ENCODE measurements around the gene TAC3. TPM values are rescaled to one million over a fixed set of nuclear protein-coding genes. Genes with fewer than 3 reads are reported as not detected.
"Not testable (repeated sequence)": the region's sequence is repeated elsewhere in the genome, so short reads cannot be mapped to it uniquely, and the experiment has no call there.

TAC3 gene
- total RNA-seq, 2 experiments from 2014 or later, result not detected

GRCh38 chr12:56990648-56991318 is 25.5 kb downstream of the TAC3 start:
- no peaks in the 10 kb centered on the region for H3K9me3 Mint-ChIP-seq
- no peaks in the 10 kb centered on the region for H3K27me3 Mint-ChIP-seq
- H3K36me3 Mint-ChIP-seq, result no peaks in the 10 kb centered on the region
- DNase-seq, result no peak
- ChIA-PET CTCF (interaction anchor here (2.8 kb wide), 1 partner anchor 10 kb away, joined by 8 read pairs; no protein-coding TSS in a partner anchor), POLR2A (no interaction called here)
- intact Hi-C loops (cut with micrococcal nuclease), result no loop called here
- H3K4me1 Mint-ChIP-seq (ENCODE audit: low read depth), result peaks cover 9% of the 10 kb centered on the region
- H3K4me3 Mint-ChIP-seq, result no peak overlapping the region
- H3K27ac Mint-ChIP-seq, result no peak overlapping the region

- Mint-ChIP-seq H3K4me1 (ENCODE audit: low read depth) (peaks cover 9% of the 10 kb centered on the region), H3K27ac (no peak overlapping the region), H3K4me3 (no peak overlapping the region), H3K9me3 (no peaks in the 10 kb centered on the region), H3K36me3 (no peaks in the 10 kb centered on the region), H3K27me3 (no peaks in the 10 kb centered on the region)
- DNase-seq, result no peak
- intact Hi-C loops (cut with micrococcal nuclease), result no loop called here
- ChIA-PET POLR2A (no interaction called here), CTCF (interaction anchor here (1.7 to 4.9 kb wide), 3 partner anchors 11 to 231 kb away, joined by 8 to 80 read pairs (median 9); no protein-coding TSS in a partner anchor)
These were observed 26.3 kb downstream of the TAC3 start for GRCh38 chr12:56989861-56990610.

GRCh38 chr12:56988207-56988739 is 28.1 kb downstream of the TAC3 start:
- H3K4me1 Mint-ChIP-seq (ENCODE audit: low read depth), result peaks cover 9% of the 10 kb centered on the region
- DNase-seq, result no peak
- intact Hi-C loops (cut with micrococcal nuclease), result no loop called here
- ChIA-PET CTCF (interaction anchor here (0.6 to 4.9 kb wide), 28 partner anchors 8 to 325 kb away, joined by 3 to 80 read pairs (median 4); partner anchors contain the start of genes HSD17B6, LRP1, MYO1A and PRIM1), POLR2A (no interaction called here)
- H3K4me3 Mint-ChIP-seq, result no peak overlapping the region
- no peaks in the 10 kb centered on the region for H3K27me3 Mint-ChIP-seq
- no peak overlapping the region for H3K27ac Mint-ChIP-seq
- no peaks in the 10 kb centered on the region for H3K36me3 Mint-ChIP-seq
- no peaks in the 10 kb centered on the region for H3K9me3 Mint-ChIP-seq

- peak; percentile 82 for DNase-seq
- Mint-ChIP-seq H3K36me3 (no peaks in the 10 kb centered on the region), H3K4me1 (ENCODE audit: low read depth) (peaks cover 9% of the 10 kb centered on the region), H3K27ac (no peak overlapping the region), H3K4me3 (no peak overlapping the region), H3K27me3 (no peaks in the 10 kb centered on the region), H3K9me3 (no peaks in the 10 kb centered on the region)
- intact Hi-C loops (cut with micrococcal nuclease), result loop anchor here (1.0 kb wide), 2 partner anchors 147 to 230 kb away; no protein-coding TSS in a partner anchor
- POLR2A ChIA-PET, result no interaction called here
- CTCF ChIA-PET, result interaction anchor here (0.6 to 4.9 kb wide), 26 partner anchors 9 to 293 kb away, joined by 3 to 80 read pairs (median 6); partner anchors contain the start of genes HSD17B6, MYO1A, PRIM1 and STAT6
These were observed 28.7 kb downstream of the TAC3 start for GRCh38 chr12:56987551-56988053.

- Mint-ChIP-seq H3K4me1 (ENCODE audit: low read depth) (peaks cover 9% of the 10 kb centered on the region), H3K27me3 (no peaks in the 10 kb centered on the region), H3K9me3 (no peaks in the 10 kb centered on the region), H3K36me3 (no peaks in the 10 kb centered on the region), H3K27ac (no peak overlapping the region), H3K4me3 (no peak overlapping the region)
- DNase-seq, result no peak
- intact Hi-C loops (cut with micrococcal nuclease), result loop anchor here (1.0 kb wide), 2 partner anchors 147 to 230 kb away; no protein-coding TSS in a partner anchor
- CTCF ChIA-PET, result interaction anchor here (0.9 to 4.9 kb wide), 21 partner anchors 8 to 293 kb away, joined by 3 to 80 read pairs (median 7); partner anchors contain the start of genes HSD17B6, MYO1A, PRIM1 and STAT6
- POLR2A ChIA-PET, result no interaction called here
These were observed 29.3 kb downstream of the TAC3 start for GRCh38 chr12:56987011-56987410.

GRCh38 chr12:56985714-56986113 is 30.6 kb downstream of the TAC3 start:
- POLR2A ChIA-PET; H3K36me3 Mint-ChIP-seq; intact Hi-C loops (cut with micrococcal nuclease); H3K27ac Mint-ChIP-seq; H3K4me1 Mint-ChIP-seq (ENCODE audit: low read depth); H3K4me3 Mint-ChIP-seq; H3K27me3 Mint-ChIP-seq; H3K9me3 Mint-ChIP-seq: not testable (repeated sequence)
- peak; percentile 37 for DNase-seq
- CTCF ChIA-PET, result interaction anchor here (0.9 to 4.9 kb wide), 7 partner anchors 11 to 232 kb away, joined by 5 to 80 read pairs (median 7); partner anchors contain the start of gene HSD17B6

- ChIA-PET POLR2A (no interaction called here), CTCF (no interaction called here)
- intact Hi-C loops (cut with micrococcal nuclease), result no loop called here
- H3K27me3 Mint-ChIP-seq, result no peaks in the 10 kb centered on the region
- H3K4me1 Mint-ChIP-seq (ENCODE audit: low read depth), result peaks cover 3% of the 10 kb centered on the region
- DNase-seq, result no peak
- no peaks in the 10 kb centered on the region for H3K9me3 Mint-ChIP-seq
- H3K4me3 Mint-ChIP-seq, result no peak overlapping the region
- no peak overlapping the region for H3K27ac Mint-ChIP-seq
- H3K36me3 Mint-ChIP-seq, result no peaks in the 10 kb centered on the region
These were observed 32.9 kb downstream of the TAC3 start for GRCh38 chr12:56983386-56983785.

GRCh38 chr12:56982578-56983236 is 33.6 kb downstream of the TAC3 start:
- H3K9me3 Mint-ChIP-seq; H3K36me3 Mint-ChIP-seq; H3K27ac Mint-ChIP-seq; H3K4me1 Mint-ChIP-seq (ENCODE audit: low read depth); CTCF ChIA-PET; intact Hi-C loops (cut with micrococcal nuclease); H3K27me3 Mint-ChIP-seq; H3K4me3 Mint-ChIP-seq; DNase-seq; POLR2A ChIA-PET: not testable (repeated sequence)

GRCh38 chr12:56980941-56981530 is 35.3 kb downstream of the TAC3 start:
- Mint-ChIP-seq H3K9me3 (no peaks in the 10 kb centered on the region), H3K27ac (no peak overlapping the region), H3K27me3 (no peaks in the 10 kb centered on the region), H3K4me1 (ENCODE audit: low read depth) (no peaks in the 10 kb centered on the region), H3K36me3 (no peaks in the 10 kb centered on the region), H3K4me3 (no peak overlapping the region)
- ChIA-PET POLR2A (no interaction called here), CTCF (no interaction called here)
- intact Hi-C loops (cut with micrococcal nuclease), result no loop called here
- DNase-seq, result no peak

GRCh38 chr12:56980268-56980667 is 36.1 kb downstream of the TAC3 start:
- H3K36me3 Mint-ChIP-seq, result no peaks in the 10 kb centered on the region
- intact Hi-C loops (cut with micrococcal nuclease), result no loop called here
- no peaks in the 10 kb centered on the region for H3K9me3 Mint-ChIP-seq
- no peaks in the 10 kb centered on the region for H3K27me3 Mint-ChIP-seq
- ChIA-PET CTCF (no interaction called here), POLR2A (no interaction called here)
- H3K4me1 Mint-ChIP-seq (ENCODE audit: low read depth), result no peaks in the 10 kb centered on the region
- H3K27ac Mint-ChIP-seq, result no peak overlapping the region
- H3K4me3 Mint-ChIP-seq, result no peak overlapping the region
- no peak for DNase-seq

- DNase-seq, result no peak
- no peaks in the 10 kb centered on the region for H3K36me3 Mint-ChIP-seq
- no peak overlapping the region for H3K4me3 Mint-ChIP-seq
- H3K4me1 Mint-ChIP-seq (ENCODE audit: low read depth), result no peaks in the 10 kb centered on the region
- H3K27me3 Mint-ChIP-seq, result no peaks in the 10 kb centered on the region
- POLR2A ChIA-PET, result no interaction called here
- no peak overlapping the region for H3K27ac Mint-ChIP-seq
- CTCF ChIA-PET, result interaction anchor here (1.2 kb wide), 1 partner anchor 8 kb away, joined by 7 read pairs; no protein-coding TSS in a partner anchor
- no peaks in the 10 kb centered on the region for H3K9me3 Mint-ChIP-seq
- intact Hi-C loops (cut with micrococcal nuclease), result no loop called here
These were observed 36.7 kb downstream of the TAC3 start for GRCh38 chr12:56979628-56980027.

Data from activated CD4-positive, alpha-beta memory T cell treated with anti-CD3 and anti-CD28 coated beads for 36 hours (primary cell).